SK-N-SH (cell line): ENCODE measurements around the gene FBXW5. TPM values are rescaled to one million over a fixed set of nuclear protein-coding genes. Genes with fewer than 3 reads are reported as not detected.

Experiments used
- CTCF ChIA-PET: fragments of 300-600, 350-600 bp; formaldehyde crosslinking; extraction: SDS; loops from one replicate; lab custom pipeline; 2021; lab: Yijun Ruan, JAX
- POLR2A ChIA-PET: fragments of 350-600 bp; sonication (Branson Sonifier 250); formaldehyde crosslinking; extraction: SDS; loops from one replicate; lab custom pipeline; 2020; ENCODE audit warnings: antibody characterized with exemption, inconsistent platforms; lab: Yijun Ruan, JAX
- DNase-seq: peaks from one replicate; pipeline ENCODE4 v3.0.0; 2012
- H2AFZ ChIP-seq: fragments of 200-600 bp; sonication (generic); 2 replicates; pipeline ENCODE4 v1.8.1; 2016; ENCODE audit warnings: antibody characterized with exemption, mild to moderate bottlenecking, low read depth
- H3F3A ChIP-seq: fragments of 200-600 bp; sonication (generic); replicated peaks from 2 replicates; pipeline ENCODE3; 2016; ENCODE audit warnings: antibody characterized with exemption, mild to moderate bottlenecking; ENCODE audit not compliant: insufficient read depth
- H3K27ac ChIP-seq, 2 experiments: fragments of 200-500 bp in 1 of 2; fragments of 200-600 bp in 1 of 2; sonication (Bioruptor generic) in 1 of 2; sonication (generic), shearing (Covaris generic) in 1 of 2; 2 replicates each; pipeline versions ENCODE4 v1.5.1 to v1.6.1; 2014 to 2016; ENCODE audit warnings: low read depth in 2 of 2, inconsistent platforms in 1 of 2, low read length in 1 of 2, mild to moderate bottlenecking in 1 of 2, mixed read lengths in 1 of 2
- H3K27me3 ChIP-seq: fragments of 200-600 bp; sonication (generic), shearing (Covaris generic); 2 replicates; pipeline ENCODE4 v1.6.1; 2016; ENCODE audit warnings: mixed run types; ENCODE audit not compliant: insufficient read depth
- H3K36me3 ChIP-seq, 2 experiments: fragments of 200-500 bp in 1 of 2; fragments of 200-600 bp in 1 of 2; sonication (Bioruptor generic) in 1 of 2; sonication (generic) in 1 of 2; replicated peaks in 1 of 2; 2 replicates each; pipeline versions ENCODE3 to v1.5.1; 2014 to 2016; ENCODE audit warnings: low read length in 1 of 2, mild to moderate bottlenecking in 1 of 2; ENCODE audit not compliant: insufficient read depth in 2 of 2, control insufficient read depth in 1 of 2
- H3K4me1 ChIP-seq, 2 experiments: fragments of 200-500 bp in 1 of 2; fragments of 200-600 bp in 1 of 2; sonication (Bioruptor generic) in 1 of 2; sonication (generic), shearing (Covaris generic) in 1 of 2; 2 replicates each; pipeline versions ENCODE4 v1.5.1 to v1.6.1; 2014 to 2016; ENCODE audit warnings: low read depth in 1 of 2, low read length in 1 of 2, mixed run types in 1 of 2; ENCODE audit not compliant: insufficient read depth in 2 of 2, control insufficient read depth in 1 of 2
- H3K4me2 ChIP-seq: fragments of 200-600 bp; sonication (generic), shearing (Covaris generic); 2 replicates; pipeline ENCODE4 v1.6.1; 2017; ENCODE audit warnings: mixed run types
- H3K4me3 ChIP-seq, 2 experiments: fragments of 200-500 bp in 1 of 2; fragments of 200-600 bp in 1 of 2; sonication (Bioruptor generic) in 1 of 2; sonication (generic), shearing (Covaris generic) in 1 of 2; 2 replicates each; pipeline versions ENCODE4 v1.5.1 to v1.8.1; 2014 to 2016; ENCODE audit warnings: low read depth in 2 of 2, inconsistent platforms in 1 of 2, low read length in 1 of 2, mild to moderate bottlenecking in 1 of 2, mixed read lengths in 1 of 2, moderate library complexity in 1 of 2
- H3K79me2 ChIP-seq: fragments of 200-600 bp; sonication (generic); 2 replicates; pipeline ENCODE4 v1.8.1; 2017; ENCODE audit warnings: mild to moderate bottlenecking; ENCODE audit not compliant: insufficient read depth
- H3K9ac ChIP-seq: fragments of 200-600 bp; sonication (generic); 2 replicates; pipeline ENCODE4 v1.6.1; 2017; ENCODE audit warnings: mixed run types
- H3K9me2 ChIP-seq: fragments of 200-600 bp; sonication (generic); 2 replicates; pipeline ENCODE4 v1.6.1; 2017; ENCODE audit warnings: mixed run types
- H3K9me3 ChIP-seq: fragments of 200-600 bp; sonication (generic); 2 replicates; pipeline ENCODE4 v1.6.1; 2017; ENCODE audit warnings: mixed run types, mild to moderate bottlenecking, moderate library complexity
- H4K20me1 ChIP-seq: fragments of 200-600 bp; sonication (generic); 2 replicates; pipeline ENCODE4 v1.6.1; 2017; ENCODE audit warnings: mild to moderate bottlenecking, mixed run types; ENCODE audit not compliant: insufficient read depth
- EP300 ChIP-seq, 2 experiments: IDR thresholded peaks; 2 replicates each; pipeline versions ENCODE4 v1.4.0 to v1.6.1; 2012; ENCODE audit warnings: borderline replicate concordance in 1 of 2, low read depth in 1 of 2, low read length in 1 of 2
- EZH2phosphoT487 ChIP-seq: fragments of 200-600 bp; sonication (generic); IDR thresholded peaks from 2 replicates; pipeline ENCODE4 v1.6.1; 2017; ENCODE audit warnings: low read depth, mixed run types, mild to moderate bottlenecking, antibody characterized with exemption, moderate library complexity, borderline replicate concordance
- FOSL2 ChIP-seq: IDR thresholded peaks from 2 replicates; pipeline ENCODE4 v1.4.0; 2012; ENCODE audit warnings: low read depth, mild to moderate bottlenecking, moderate library complexity, borderline replicate concordance
- FOXJ3 ChIP-seq: sonication (generic); formaldehyde crosslinking; IDR thresholded peaks from 2 replicates; pipeline ENCODE4 v1.5.1; 2020; ENCODE audit warnings: mild to moderate bottlenecking, missing genetic modification reagents
- GABPA ChIP-seq: IDR thresholded peaks from 2 replicates; pipeline ENCODE4 v1.4.0; 2012; ENCODE audit warnings: low read depth, mild to moderate bottlenecking
- GATA2 ChIP-seq: sonication (generic); formaldehyde crosslinking; IDR thresholded peaks from 2 replicates; pipeline ENCODE4 v1.5.0; 2020; ENCODE audit warnings: mild to moderate bottlenecking, missing genetic modification reagents
- IRF3 ChIP-seq: fragments of 150-350 bp; IDR thresholded peaks from 2 replicates; pipeline ENCODE4 v1.6.1; 2016; ENCODE audit warnings: mild to moderate bottlenecking, low read depth, low read length
- MEF2A ChIP-seq: IDR thresholded peaks from 2 replicates; pipeline ENCODE4 v1.4.0; 2012; ENCODE audit warnings: low read depth, borderline replicate concordance
- MXI1 ChIP-seq: IDR thresholded peaks from 2 replicates; pipeline ENCODE4 v1.6.1; 2012; ENCODE audit warnings: mild to moderate bottlenecking, low read depth, low read length, improper control_type of control experiment
- NFIC ChIP-seq: IDR thresholded peaks from 2 replicates; pipeline ENCODE4 v1.4.0; 2012; ENCODE audit warnings: borderline replicate concordance
- NRF1 ChIP-seq: IDR thresholded peaks from 2 replicates; pipeline ENCODE4 v1.6.1; 2012; ENCODE audit warnings: low read depth, mild to moderate bottlenecking, low read length
- POLR2AphosphoS5 ChIP-seq: IDR thresholded peaks from 2 replicates; pipeline ENCODE4 v1.6.1; 2012; ENCODE audit warnings: low read depth, low read length
- RAD21 ChIP-seq: IDR thresholded peaks from 2 replicates; pipeline ENCODE4 v1.6.1; 2012; ENCODE audit warnings: mild to moderate bottlenecking, low read length
- RXRA ChIP-seq: IDR thresholded peaks from 2 replicates; pipeline ENCODE4 v1.4.0; 2012; ENCODE audit warnings: low read depth, mild to moderate bottlenecking, borderline replicate concordance
- SIN3A ChIP-seq: IDR thresholded peaks from 2 replicates; pipeline ENCODE4 v1.6.1; 2012; ENCODE audit warnings: low read depth, mild to moderate bottlenecking, low read length, moderate library complexity, borderline replicate concordance
- TAF1 ChIP-seq: IDR thresholded peaks from 2 replicates; pipeline ENCODE4 v1.6.1; 2012; ENCODE audit warnings: low read depth, mild to moderate bottlenecking, low read length, moderate library complexity, borderline replicate concordance
- TCF12 ChIP-seq: IDR thresholded peaks from 2 replicates; pipeline ENCODE4 v1.4.0; 2012
- TEAD4 ChIP-seq: IDR thresholded peaks from 2 replicates; pipeline ENCODE4 v1.4.0; 2012; ENCODE audit warnings: mild to moderate bottlenecking, borderline replicate concordance; ENCODE audit not compliant: insufficient read depth
- YY1 ChIP-seq: IDR thresholded peaks from 2 replicates; pipeline ENCODE4 v1.4.0; 2012; ENCODE audit warnings: low read depth, mild to moderate bottlenecking
- WGBS: methylation state at CpG from one replicate; pipeline ENCODE4 v1.1.6; 2017; ENCODE audit warnings: low lambda C conversion rate; 5-methylcytosine and 5-hydroxymethylcytosine counted together
- polyA plus RNA-seq, 3 experiments: library from polyadenylated mRNA; depleted of rRNA; stranded (reverse); fragments of >200 nt; gene quantifications; 2 replicates each; pipeline ENCODE4 v1.2.3, GENCODE V29; 2012

FBXW5 gene
- polyA plus RNA-seq, 1 of the 3 experiments (the other 2 are of a cell fraction): 78.9 TPM

GRCh38 chr9:136981588-136982231 is 37.2 kb upstream of the FBXW5 start (continued):
- TF ChIP-seq SIN3A: no peak
- TF ChIP-seq MEF2A: no peak
- no peak for TF ChIP-seq FOXJ3 (CRISPR knock-in tag)
- TF ChIP-seq EZH2phosphoT487: no peak

- Histone ChIP-seq H2AFZ (no peak overlapping the region), H3K79me2 (no peaks in the 10 kb centered on the region), H3K9ac (no peak overlapping the region), H3K9me3 (no peaks in the 10 kb centered on the region), H4K20me1 (no peaks in the 10 kb centered on the region), H3K4me3 (no peak overlapping the region), H3K36me3 (no peaks in the 10 kb centered on the region), H3K4me1 (peaks cover 0 to 18% of the 10 kb centered on the region in 2 experiments; a peak in 1 of 4 replicates), H3K4me2 (no peak overlapping the region), H3K9me2 (no peaks in the 10 kb centered on the region), H3K27me3 (no peaks in the 10 kb centered on the region), H3F3A (peaks cover 4% of the 10 kb centered on the region), H3K27ac (no peak overlapping the region)
- 94% methylated on average over 14 of the region's 16 CpGs for WGBS
- DNase-seq: no peak
- CTCF ChIA-PET: interaction anchor here (1.1 to 3.6 kb wide), 4 partner anchors 10 to 54 kb away, joined by 3 to 14 read pairs (median 9); partner anchors contain the start of gene ABCA2
- POLR2A ChIA-PET: no interaction called here
- TF ChIP-seq IRF3: no peak
- no peak for TF ChIP-seq TAF1
- no peak for TF ChIP-seq TEAD4
- no peak for TF ChIP-seq FOSL2
- no peak for TF ChIP-seq GABPA
- no peak for TF ChIP-seq NFIC
These were observed 36.3 kb upstream of the FBXW5 start for GRCh38 chr9:136980669-136981478.

GRCh38 chr9:136979769-136980587 is 35.4 kb upstream of the FBXW5 start:
- H3F3A ChIP-seq: peaks cover 4% of the 10 kb centered on the region
- no peaks in the 10 kb centered on the region for H3K36me3 ChIP-seq
- H2AFZ ChIP-seq: no peak overlapping the region
- peaks cover 0 to 27% of the 10 kb centered on the region in 2 experiments; a peak in 1 of 4 replicates for H3K4me1 ChIP-seq
- no peaks in the 10 kb centered on the region for H3K27me3 ChIP-seq
- H3K4me2 ChIP-seq: no peak overlapping the region
- H3K9me2 ChIP-seq: no peaks in the 10 kb centered on the region
- DNase-seq: no peak
- ChIA-PET POLR2A (no interaction called here), CTCF (interaction anchor here (1.4 to 3.6 kb wide), 2 partner anchors 49 to 55 kb away, joined by 4 to 14 read pairs; partner anchors contain the start of gene ABCA2)
- no peak overlapping the region for H3K4me3 ChIP-seq
- H3K27ac ChIP-seq: no peak overlapping the region
- no peaks in the 10 kb centered on the region for H3K9me3 ChIP-seq
- 89% methylated on average over 5 of the region's 26 CpGs for WGBS
- H4K20me1 ChIP-seq: no peaks in the 10 kb centered on the region
- H3K79me2 ChIP-seq: no peaks in the 10 kb centered on the region
- H3K9ac ChIP-seq: no peak overlapping the region
- TF ChIP-seq GABPA: no peak
- no peak for TF ChIP-seq NRF1
- no peak for TF ChIP-seq RAD21
- TF ChIP-seq GATA2 (CRISPR knock-in tag): no peak
- TF ChIP-seq IRF3: no peak
- no peak for TF ChIP-seq NFIC
- TF ChIP-seq TAF1: no peak
- TF ChIP-seq POLR2AphosphoS5: no peak
- no peak for TF ChIP-seq TCF12
- TF ChIP-seq TEAD4: no peak
- no peak for TF ChIP-seq FOSL2
- TF ChIP-seq MEF2A: no peak
- TF ChIP-seq MXI1: no peak
- TF ChIP-seq RXRA: no peak
- no peak for TF ChIP-seq EP300 (IDR thresholded peaks at IDR 0.05; ENCODE audit: borderline replicate concordance in 1 of 2, low read depth in 1 of 2, low read length in 1 of 2)
- TF ChIP-seq SIN3A: no peak
- no peak for TF ChIP-seq YY1
